ENCODE results near the gene FLNB.

GRCh38 chr3:57986261-57986660, 22.0 kb upstream of the FLNB start:
- TF ChIP-seq, protein P1, sequence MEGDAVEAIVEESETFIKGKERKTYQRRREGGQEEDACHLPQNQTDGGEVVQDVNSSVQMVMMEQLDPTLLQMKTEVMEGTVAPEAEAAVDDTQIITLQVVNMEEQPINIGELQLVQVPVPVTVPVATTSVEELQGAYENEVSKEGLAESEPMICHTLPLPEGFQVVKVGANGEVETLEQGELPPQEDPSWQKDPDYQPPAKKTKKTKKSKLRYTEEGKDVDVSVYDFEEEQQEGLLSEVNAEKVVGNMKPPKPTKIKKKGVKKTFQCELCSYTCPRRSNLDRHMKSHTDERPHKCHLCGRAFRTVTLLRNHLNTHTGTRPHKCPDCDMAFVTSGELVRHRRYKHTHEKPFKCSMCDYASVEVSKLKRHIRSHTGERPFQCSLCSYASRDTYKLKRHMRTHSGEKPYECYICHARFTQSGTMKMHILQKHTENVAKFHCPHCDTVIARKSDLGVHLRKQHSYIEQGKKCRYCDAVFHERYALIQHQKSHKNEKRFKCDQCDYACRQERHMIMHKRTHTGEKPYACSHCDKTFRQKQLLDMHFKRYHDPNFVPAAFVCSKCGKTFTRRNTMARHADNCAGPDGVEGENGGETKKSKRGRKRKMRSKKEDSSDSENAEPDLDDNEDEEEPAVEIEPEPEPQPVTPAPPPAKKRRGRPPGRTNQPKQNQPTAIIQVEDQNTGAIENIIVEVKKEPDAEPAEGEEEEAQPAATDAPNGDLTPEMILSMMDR (IDR thresholded peaks at IDR 0.05; ENCODE audit: low read length), result no peak
- no peak for TF ChIP-seq EZH2 (IDR thresholded peaks at IDR 0.05; ENCODE audit: borderline replicate concordance, low read length)
